Measurements from ENCODE around the gene CRYGN.
A peak's percentile ranks its signal among the peaks of the same experiment; 100 is the strongest.

CRYGN gene

DNA sequence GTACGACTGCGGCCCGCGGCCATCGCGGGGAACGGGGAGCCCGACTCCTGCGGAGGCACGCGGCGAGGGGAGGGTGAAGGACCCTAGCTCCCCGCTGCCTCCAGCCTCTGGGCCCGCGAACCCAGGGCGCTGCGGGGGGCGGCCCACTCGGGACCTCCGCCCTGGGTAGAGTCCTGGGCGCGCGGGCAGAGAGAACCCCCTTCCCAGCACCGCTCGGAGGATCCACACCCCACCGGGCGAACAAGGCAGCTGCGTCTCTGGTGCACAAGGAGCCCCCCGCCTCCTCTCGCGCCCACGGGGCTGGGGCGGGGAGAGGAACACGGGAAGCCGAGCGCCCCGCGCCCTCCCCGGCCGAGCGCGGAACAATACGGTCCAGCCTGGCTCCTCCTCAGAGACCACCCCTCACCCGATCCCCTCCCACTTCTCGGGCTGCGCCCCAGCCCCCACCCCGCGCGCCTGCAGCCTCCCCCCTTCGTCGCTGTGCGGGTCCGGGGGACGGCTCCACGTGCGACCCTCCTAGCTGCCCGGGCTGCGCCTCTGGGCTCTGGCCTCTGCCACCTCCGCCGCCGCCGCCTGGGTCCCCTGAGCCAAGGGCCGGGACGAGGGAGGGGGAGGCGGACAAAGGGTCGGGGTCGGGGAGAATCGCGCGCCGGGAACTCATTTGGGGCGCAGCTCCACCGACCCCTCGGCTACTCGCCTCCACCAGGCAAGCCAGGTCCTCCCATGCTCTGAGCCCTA, 30.1 kb downstream of the CRYGN start, which contains the start of gene WDR86:
WDR86 (minus strand) TSS at position 372 of the 738 bp plus-strand sequence. CDS start 449 bp downstream, outside the sequence.
- H3K4me3 ChIP-seq (ENCODE audit: low read depth in 1 of 2, low read length in 2 of 2): peak within 1 kb of the TSS; percentile 41 to 55; a peak in 3 of 4 replicates
- TF ChIP-seq CTCF (IDR thresholded peaks at IDR 0.05; ENCODE audit: borderline replicate concordance, extremely low read depth, low read length, poor library complexity, severe bottlenecking) (peak; percentile 29), EZH2 (IDR thresholded peaks at IDR 0.05; ENCODE audit: borderline replicate concordance, low read depth, low read length, severe bottlenecking) (no peak)
- ATAC-seq (ENCODE audit: insufficient read depth, low read depth): peak; percentile 65
- DNase-seq: peak; percentile 61
- peaks cover 56% of the 10 kb centered on the region for H3K4me1 ChIP-seq (ENCODE audit: insufficient read depth, low read length)
- H3K27me3 ChIP-seq (ENCODE audit: insufficient read depth, low read length, poor library complexity): peaks cover 7% of the 10 kb centered on the region
- peak within 1 kb of the TSS; percentile 72 for H3K27ac ChIP-seq (ENCODE audit: low read length)
- peak within 1 kb of the TSS; percentile 63 for H3K4me2 ChIP-seq (ENCODE audit: insufficient read depth, low read length)
- peak within 1 kb of the TSS; percentile 59; the same call in 1 of the 2 replicates for H2AFZ ChIP-seq (ENCODE audit: low read depth, low read length)
- H3K9me3 ChIP-seq (ENCODE audit: insufficient read depth, low read length, severe bottlenecking): no peaks in the 10 kb centered on the region
- peaks cover 31% of the 10 kb centered on the region for H3K79me2 ChIP-seq (ENCODE audit: insufficient read depth, low read length)
- no peaks in the 10 kb centered on the region for H4K20me1 ChIP-seq (ENCODE audit: insufficient read depth, low read length)
- peaks cover 6% of the 10 kb centered on the region; the same call in 1 of the 2 replicates for H3K36me3 ChIP-seq (ENCODE audit: insufficient read depth, low read length)
- H3K9ac ChIP-seq (ENCODE audit: low read depth, low read length): peak within 1 kb of the TSS; percentile 87

DNA sequence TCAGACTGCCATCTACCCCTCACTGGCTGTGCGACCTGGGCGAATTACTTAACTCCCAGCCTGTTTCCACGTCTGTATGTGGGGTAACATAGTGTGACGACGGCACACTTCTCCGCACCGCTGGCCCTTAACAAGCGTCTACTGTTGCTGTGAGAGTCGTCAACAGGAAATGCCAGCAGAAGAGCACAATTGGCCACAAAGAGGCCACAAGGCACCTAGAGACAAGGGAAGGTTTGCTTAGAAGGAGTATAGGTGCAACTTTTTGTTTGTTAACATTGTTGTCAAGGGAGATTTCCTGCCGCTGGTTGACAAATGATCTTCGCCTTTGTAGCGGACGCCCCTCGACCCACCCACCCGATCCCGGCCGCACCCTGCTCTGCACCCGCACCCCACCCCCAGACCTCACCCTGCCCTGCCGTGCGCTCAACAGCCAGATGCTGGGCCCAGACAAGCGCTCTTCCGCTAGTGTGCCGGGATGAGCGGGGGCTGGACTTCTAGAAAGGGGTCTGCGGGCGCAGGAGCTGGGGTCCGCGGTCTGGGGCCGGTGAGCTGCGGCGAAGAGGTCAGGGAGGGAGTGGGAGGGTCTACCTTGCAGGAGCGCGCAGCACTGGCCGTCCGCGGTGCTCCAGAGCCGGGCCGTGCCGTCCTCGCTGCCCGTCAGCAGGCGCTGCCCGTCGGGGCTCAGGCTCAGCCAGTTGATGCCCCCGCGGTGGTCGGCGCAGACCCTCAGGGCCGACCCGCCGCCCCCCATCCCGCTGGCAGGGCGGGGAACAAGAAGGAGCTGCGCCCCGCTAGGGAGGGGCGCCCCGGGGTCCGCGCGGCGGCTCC, 30.9 kb downstream of the CRYGN start:
- Histone ChIP-seq H2AFZ (ENCODE audit: low read depth, low read length) (peak overlapping the region; percentile 59; the same call in 1 of the 2 replicates), H3K9ac (ENCODE audit: low read depth, low read length) (peak overlapping the region; percentile 87), H3K4me1 (ENCODE audit: insufficient read depth, low read length) (peaks cover 64% of the 10 kb centered on the region), H3K9me3 (ENCODE audit: insufficient read depth, low read length, severe bottlenecking) (no peaks in the 10 kb centered on the region), H3K79me2 (ENCODE audit: insufficient read depth, low read length) (peaks cover 31% of the 10 kb centered on the region), H3K4me3 (ENCODE audit: low read depth in 1 of 2, low read length in 2 of 2) (peak overlapping the region; percentile 41 to 55; a peak in 3 of 4 replicates), H4K20me1 (ENCODE audit: insufficient read depth, low read length) (no peaks in the 10 kb centered on the region), H3K27ac (ENCODE audit: low read length) (peak overlapping the region; percentile 72), H3K27me3 (ENCODE audit: insufficient read depth, low read length, poor library complexity) (peaks cover 7% of the 10 kb centered on the region), H3K4me2 (ENCODE audit: insufficient read depth, low read length) (peak overlapping the region; percentile 63), H3K36me3 (ENCODE audit: insufficient read depth, low read length) (peaks cover 6% of the 10 kb centered on the region; the same call in 1 of the 2 replicates)
- TF ChIP-seq CTCF (IDR thresholded peaks at IDR 0.05; ENCODE audit: borderline replicate concordance, extremely low read depth, low read length, poor library complexity, severe bottlenecking): peak; percentile 51
- no peak for TF ChIP-seq EZH2 (IDR thresholded peaks at IDR 0.05; ENCODE audit: borderline replicate concordance, low read depth, low read length, severe bottlenecking)
- peak; percentile 54 for ATAC-seq (ENCODE audit: insufficient read depth, low read depth)
- peak; percentile 46 for DNase-seq

GRCh38 chr7:151408498-151408838, 31.5 kb downstream of the CRYGN start:
- H3K4me1 ChIP-seq (ENCODE audit: insufficient read depth, low read length): peaks cover 69% of the 10 kb centered on the region
- TF ChIP-seq EZH2 (IDR thresholded peaks at IDR 0.05; ENCODE audit: borderline replicate concordance, low read depth, low read length, severe bottlenecking): no peak
- ATAC-seq (ENCODE audit: insufficient read depth, low read depth): no peak; the same call in 2 of the 3 replicates

More at GRCh38 chr7:151408498-151408838, 31.5 kb downstream of the CRYGN start:
- Histone ChIP-seq H3K79me2 (ENCODE audit: insufficient read depth, low read length) (peaks cover 31% of the 10 kb centered on the region), H3K27me3 (ENCODE audit: insufficient read depth, low read length, poor library complexity) (peaks cover 7% of the 10 kb centered on the region), H3K9me3 (ENCODE audit: insufficient read depth, low read length, severe bottlenecking) (no peaks in the 10 kb centered on the region), H3K9ac (ENCODE audit: low read depth, low read length) (peak overlapping the region; percentile 87), H2AFZ (ENCODE audit: low read depth, low read length) (peak overlapping the region; percentile 7; the same call in 1 of the 2 replicates), H3K27ac (ENCODE audit: low read length) (peak overlapping the region; percentile 72), H3K36me3 (ENCODE audit: insufficient read depth, low read length) (peaks cover 6% of the 10 kb centered on the region; the same call in 1 of the 2 replicates), H3K4me2 (ENCODE audit: insufficient read depth, low read length) (peak overlapping the region; percentile 63), H3K4me3 (ENCODE audit: low read depth in 1 of 2, low read length in 2 of 2) (peak overlapping the region in 1 of 2 experiments; percentile 55; a peak in 2 of 4 replicates), H4K20me1 (ENCODE audit: insufficient read depth, low read length) (no peaks in the 10 kb centered on the region)
- no peak for DNase-seq

Measured in DND-41 (cell line).